ENCODE results near the gene PCBP1.

Gene PCBP1

GRCh38 chr2:70045405-70045804 lies 41.9 kb upstream of the PCBP1 start:
- H3K79me2 ChIP-seq (ENCODE audit: insufficient read depth, low read length) = no peaks in the 10 kb centered on the region
- no peaks in the 10 kb centered on the region for H3K27me3 ChIP-seq (ENCODE audit: insufficient read depth, low read length, poor library complexity, severe bottlenecking)
- H3K4me1 ChIP-seq (ENCODE audit: insufficient read depth, low read length, poor library complexity, severe bottlenecking) = peaks cover 10% of the 10 kb centered on the region
- no peaks in the 10 kb centered on the region for H4K20me1 ChIP-seq (ENCODE audit: insufficient read depth, low read length, poor library complexity, severe bottlenecking)
- no peak overlapping the region for H3K4me3 ChIP-seq (ENCODE audit: low read length, poor library complexity, severe bottlenecking)
- H3F3A ChIP-seq (ENCODE audit: low read depth) = no peaks in the 10 kb centered on the region
- H2AFZ ChIP-seq (ENCODE audit: low read length) = no peak overlapping the region
- H3K9ac ChIP-seq (ENCODE audit: low read depth, low read length, poor library complexity, severe bottlenecking) = no peak overlapping the region
- no peaks in the 10 kb centered on the region for H3K9me2 ChIP-seq (replicated peaks; ENCODE audit: low read depth, low read length)
- H3K36me3 ChIP-seq (ENCODE audit: insufficient read depth, low read length) = peaks cover 71% of the 10 kb centered on the region; the same call in 1 of the 2 replicates
- no peak for TF ChIP-seq EZH2phosphoT487 (IDR thresholded peaks at IDR 0.05; ENCODE audit: borderline replicate concordance)
- TF ChIP-seq, protein P1, sequence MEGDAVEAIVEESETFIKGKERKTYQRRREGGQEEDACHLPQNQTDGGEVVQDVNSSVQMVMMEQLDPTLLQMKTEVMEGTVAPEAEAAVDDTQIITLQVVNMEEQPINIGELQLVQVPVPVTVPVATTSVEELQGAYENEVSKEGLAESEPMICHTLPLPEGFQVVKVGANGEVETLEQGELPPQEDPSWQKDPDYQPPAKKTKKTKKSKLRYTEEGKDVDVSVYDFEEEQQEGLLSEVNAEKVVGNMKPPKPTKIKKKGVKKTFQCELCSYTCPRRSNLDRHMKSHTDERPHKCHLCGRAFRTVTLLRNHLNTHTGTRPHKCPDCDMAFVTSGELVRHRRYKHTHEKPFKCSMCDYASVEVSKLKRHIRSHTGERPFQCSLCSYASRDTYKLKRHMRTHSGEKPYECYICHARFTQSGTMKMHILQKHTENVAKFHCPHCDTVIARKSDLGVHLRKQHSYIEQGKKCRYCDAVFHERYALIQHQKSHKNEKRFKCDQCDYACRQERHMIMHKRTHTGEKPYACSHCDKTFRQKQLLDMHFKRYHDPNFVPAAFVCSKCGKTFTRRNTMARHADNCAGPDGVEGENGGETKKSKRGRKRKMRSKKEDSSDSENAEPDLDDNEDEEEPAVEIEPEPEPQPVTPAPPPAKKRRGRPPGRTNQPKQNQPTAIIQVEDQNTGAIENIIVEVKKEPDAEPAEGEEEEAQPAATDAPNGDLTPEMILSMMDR (conservative IDR thresholded peaks at IDR 0.05; ENCODE audit: low read length) = no peak
- H3K4me2 ChIP-seq (ENCODE audit: low read depth, low read length, poor library complexity, severe bottlenecking) = no peak overlapping the region
- no peaks in the 10 kb centered on the region for H3K9me3 ChIP-seq (ENCODE audit: insufficient read depth, low read depth, low read length)

- Histone ChIP-seq H3K79me2 (ENCODE audit: insufficient read depth, low read length) (no peaks in the 10 kb centered on the region), H3K9ac (ENCODE audit: low read depth, low read length, poor library complexity, severe bottlenecking) (no peak overlapping the region), H3K4me2 (ENCODE audit: low read depth, low read length, poor library complexity, severe bottlenecking) (no peak overlapping the region), H4K20me1 (ENCODE audit: insufficient read depth, low read length, poor library complexity, severe bottlenecking) (no peaks in the 10 kb centered on the region), H3K9me2 (replicated peaks; ENCODE audit: low read depth, low read length) (no peaks in the 10 kb centered on the region), H3K9me3 (ENCODE audit: insufficient read depth, low read depth, low read length) (no peaks in the 10 kb centered on the region), H3K27me3 (ENCODE audit: insufficient read depth, low read length, poor library complexity, severe bottlenecking) (no peaks in the 10 kb centered on the region), H3K4me1 (ENCODE audit: insufficient read depth, low read length, poor library complexity, severe bottlenecking) (peaks cover 10% of the 10 kb centered on the region), H3K4me3 (ENCODE audit: low read length, poor library complexity, severe bottlenecking) (no peak overlapping the region), H2AFZ (ENCODE audit: low read length) (no peak overlapping the region), H3F3A (ENCODE audit: low read depth) (no peaks in the 10 kb centered on the region), H3K36me3 (ENCODE audit: insufficient read depth, low read length) (peaks cover 73% of the 10 kb centered on the region; the same call in 1 of the 2 replicates)
- no peak for TF ChIP-seq EZH2phosphoT487 (IDR thresholded peaks at IDR 0.05; ENCODE audit: borderline replicate concordance)
- TF ChIP-seq, protein P1 (conservative IDR thresholded peaks at IDR 0.05; ENCODE audit: low read length) = no peak
These were observed 41.3 kb upstream of the PCBP1 start for GRCh38 chr2:70045932-70046331.

DNA sequence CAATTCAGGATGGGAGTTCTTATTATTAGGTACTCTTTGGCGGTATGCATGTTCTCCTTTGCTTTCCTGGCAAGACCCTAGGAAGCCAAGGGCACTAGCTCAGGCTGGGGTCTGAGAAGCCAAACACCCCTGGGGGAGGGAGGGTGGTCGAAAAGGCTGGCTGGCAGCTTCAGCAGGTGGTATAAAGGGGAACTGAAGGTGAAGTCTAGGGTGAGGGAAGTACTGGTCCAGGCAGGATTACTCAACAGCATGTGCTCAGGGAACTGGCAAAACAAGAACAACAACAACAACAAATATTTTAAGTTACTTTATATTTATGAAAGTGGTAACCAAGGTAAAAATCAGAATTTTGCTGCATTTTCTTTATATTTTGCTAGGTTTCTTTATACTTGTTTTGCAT lies 40.7 kb upstream of the PCBP1 start:
- no peaks in the 10 kb centered on the region for H3K79me2 ChIP-seq (ENCODE audit: insufficient read depth, low read length)
- no peaks in the 10 kb centered on the region for H3F3A ChIP-seq (ENCODE audit: low read depth)
- H3K9me3 ChIP-seq (ENCODE audit: insufficient read depth, low read depth, low read length) = no peaks in the 10 kb centered on the region
- H3K36me3 ChIP-seq (ENCODE audit: insufficient read depth, low read length) = peaks cover 73% of the 10 kb centered on the region; the same call in 1 of the 2 replicates
- H3K27me3 ChIP-seq (ENCODE audit: insufficient read depth, low read length, poor library complexity, severe bottlenecking) = no peaks in the 10 kb centered on the region
- no peak for TF ChIP-seq EZH2phosphoT487 (IDR thresholded peaks at IDR 0.05; ENCODE audit: borderline replicate concordance)
- TF ChIP-seq, protein P1 (conservative IDR thresholded peaks at IDR 0.05; ENCODE audit: low read length) = no peak
- H2AFZ ChIP-seq (ENCODE audit: low read length) = no peak overlapping the region
- no peak overlapping the region for H3K4me2 ChIP-seq (ENCODE audit: low read depth, low read length, poor library complexity, severe bottlenecking)
- H3K4me1 ChIP-seq (ENCODE audit: insufficient read depth, low read length, poor library complexity, severe bottlenecking) = peaks cover 10% of the 10 kb centered on the region
- no peak overlapping the region for H3K9ac ChIP-seq (ENCODE audit: low read depth, low read length, poor library complexity, severe bottlenecking)
- H3K4me3 ChIP-seq (ENCODE audit: low read length, poor library complexity, severe bottlenecking) = no peak overlapping the region
- H3K9me2 ChIP-seq (replicated peaks; ENCODE audit: low read depth, low read length) = no peaks in the 10 kb centered on the region
- H4K20me1 ChIP-seq (ENCODE audit: insufficient read depth, low read length, poor library complexity, severe bottlenecking) = no peaks in the 10 kb centered on the region
